NCI-H187 (cell line): ENCODE results near the gene FAM43B.

Experiments used
- DNase-seq, 2 experiments: peaks; one replicate each; lab custom pipeline; 2025; lab: John Stamatoyannopoulos, UW

Gene FAM43B

DNA sequence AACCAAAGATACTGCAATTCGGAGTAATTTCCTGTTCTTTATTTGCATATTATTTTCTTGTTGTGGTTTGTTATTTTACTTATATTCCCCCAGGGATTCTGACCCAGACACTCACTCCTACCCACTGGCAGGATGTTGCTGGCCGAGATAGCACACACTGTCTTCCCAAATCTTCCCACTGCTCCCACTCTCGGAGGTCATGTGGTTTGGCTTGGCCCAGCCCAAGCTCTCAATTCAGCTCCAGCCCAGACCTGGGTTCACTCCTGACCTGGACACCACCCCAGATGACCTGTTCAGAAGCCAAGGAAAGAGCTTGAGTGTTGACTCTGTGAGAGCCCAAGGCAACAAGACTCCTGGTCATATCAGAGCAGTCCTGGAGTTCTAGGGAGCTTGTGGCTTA is 1.2 kb upstream of the FAM43B start:
- DNase-seq: no peak

DNA sequence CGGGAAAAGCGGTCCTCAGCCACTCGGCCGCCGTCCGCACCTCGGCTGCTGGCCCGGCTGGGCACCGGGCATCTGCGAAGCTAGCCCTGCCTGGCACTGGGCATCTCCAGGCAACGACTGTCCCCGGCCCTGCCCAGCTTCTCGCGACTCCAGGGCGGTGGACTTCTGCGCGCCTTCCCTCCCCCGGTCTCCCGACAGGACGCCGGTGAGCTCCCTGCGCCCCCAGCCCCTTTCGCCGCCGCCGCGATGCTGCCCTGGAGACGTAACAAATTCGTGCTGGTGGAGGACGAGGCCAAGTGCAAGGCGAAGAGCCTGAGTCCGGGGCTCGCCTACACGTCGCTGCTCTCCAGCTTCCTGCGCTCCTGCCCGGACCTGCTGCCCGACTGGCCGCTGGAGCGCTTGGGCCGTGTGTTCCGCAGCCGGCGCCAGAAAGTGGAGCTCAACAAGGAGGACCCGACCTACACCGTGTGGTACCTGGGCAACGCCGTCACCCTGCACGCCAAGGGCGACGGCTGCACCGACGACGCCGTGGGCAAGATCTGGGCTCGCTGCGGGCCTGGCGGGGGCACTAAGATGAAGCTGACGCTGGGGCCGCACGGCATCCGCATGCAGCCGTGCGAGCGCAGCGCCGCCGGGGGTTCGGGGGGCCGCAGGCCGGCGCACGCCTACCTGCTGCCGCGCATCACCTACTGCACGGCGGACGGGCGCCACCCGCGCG is 514 bp downstream of the FAM43B start:
- no peak for DNase-seq

DNA sequence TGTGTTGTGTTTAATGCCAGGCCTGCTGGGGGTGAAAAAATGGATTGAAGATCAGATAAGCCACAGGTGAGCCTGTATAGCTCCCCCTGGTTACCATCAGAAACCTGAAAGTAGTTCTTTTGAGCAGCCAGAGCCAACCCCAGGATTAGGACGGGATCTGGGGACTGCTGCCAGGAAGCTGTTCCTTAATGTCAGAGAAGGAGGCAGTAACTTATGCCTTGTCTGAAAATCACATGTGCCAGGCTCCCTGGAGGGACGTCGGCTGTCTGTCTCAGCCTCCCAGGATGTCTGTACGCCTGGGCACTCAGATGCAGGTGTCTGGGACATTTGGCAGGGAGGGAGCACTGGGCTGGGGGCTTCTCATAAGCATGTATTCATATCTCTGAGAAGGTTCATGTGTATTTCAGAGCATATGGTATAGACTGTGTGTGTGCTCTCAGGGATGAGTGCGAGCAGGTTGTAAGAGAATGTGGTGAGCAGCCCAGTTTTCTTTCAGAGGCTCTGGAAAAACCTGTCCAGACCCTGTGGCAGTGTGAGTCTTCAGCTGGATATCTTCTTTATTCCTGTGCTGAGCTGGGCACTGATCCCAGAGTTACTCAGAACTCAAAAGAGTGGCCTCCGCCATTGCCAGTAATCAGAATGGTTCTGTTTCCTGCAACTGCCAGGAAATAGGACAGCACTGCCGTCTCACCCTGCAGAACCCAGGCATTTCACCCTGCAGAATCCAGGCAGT is 2.8 kb downstream of the FAM43B start:
- DNase-seq: no peak

DNA sequence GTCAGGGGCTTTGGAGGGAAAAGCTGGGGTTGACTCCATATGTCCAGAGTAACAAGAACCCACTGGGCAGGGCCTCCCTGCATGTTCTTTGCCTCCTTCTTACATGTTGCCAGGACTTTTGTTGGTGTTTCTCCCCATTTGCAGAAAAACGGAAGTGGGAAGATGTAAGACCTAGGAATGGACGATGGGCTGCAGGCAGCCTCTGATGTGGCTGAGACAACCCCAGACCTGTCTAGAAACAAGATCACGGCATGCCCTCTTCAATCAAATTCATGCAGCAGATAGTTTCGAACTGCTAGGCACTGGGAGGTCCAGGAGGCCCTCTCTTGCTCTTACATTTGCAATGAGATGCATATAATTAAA is 3.4 kb downstream of the FAM43B start:
- no peak for DNase-seq

DNA sequence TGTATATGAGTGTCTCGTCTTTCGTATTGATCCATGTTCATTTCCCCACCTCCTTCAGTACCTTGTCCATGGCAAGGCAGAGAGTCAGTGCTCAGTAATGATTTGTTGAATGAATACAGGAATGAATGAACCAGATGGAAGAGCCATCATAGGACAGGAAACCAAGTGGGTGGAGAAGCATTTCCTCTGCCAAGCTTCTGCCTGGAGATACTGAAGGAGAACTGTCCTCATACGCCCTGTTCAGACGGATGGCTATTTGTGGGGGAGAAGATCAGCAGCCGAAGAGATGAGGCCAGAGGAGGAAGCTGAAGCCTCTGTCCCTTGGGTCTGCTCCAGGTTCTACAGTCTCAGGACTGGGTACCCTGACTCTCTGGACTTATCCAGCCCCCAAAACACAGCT is 5.8 kb downstream of the FAM43B start:
- DNase-seq: no peak

DNA sequence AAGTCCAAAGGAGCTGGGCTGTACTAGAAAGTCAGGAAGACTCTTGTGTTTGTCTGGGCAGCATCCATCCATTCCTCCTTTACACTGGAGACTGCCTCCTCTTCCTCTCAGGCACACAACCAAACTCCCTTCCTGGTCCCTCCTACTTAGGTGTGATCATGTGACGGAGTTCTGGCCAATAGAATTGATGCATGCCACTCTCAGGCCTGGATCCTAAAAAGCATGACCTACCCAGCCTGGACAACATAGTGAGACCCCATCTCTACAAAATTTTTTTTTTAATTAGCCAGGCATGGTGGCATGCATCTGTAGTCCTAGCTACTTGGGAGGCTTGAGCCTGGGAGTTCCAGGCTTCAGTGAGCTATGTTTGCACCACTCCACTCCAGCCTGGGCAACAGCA is 8.6 kb downstream of the FAM43B start:
- DNase-seq: no peak

DNA sequence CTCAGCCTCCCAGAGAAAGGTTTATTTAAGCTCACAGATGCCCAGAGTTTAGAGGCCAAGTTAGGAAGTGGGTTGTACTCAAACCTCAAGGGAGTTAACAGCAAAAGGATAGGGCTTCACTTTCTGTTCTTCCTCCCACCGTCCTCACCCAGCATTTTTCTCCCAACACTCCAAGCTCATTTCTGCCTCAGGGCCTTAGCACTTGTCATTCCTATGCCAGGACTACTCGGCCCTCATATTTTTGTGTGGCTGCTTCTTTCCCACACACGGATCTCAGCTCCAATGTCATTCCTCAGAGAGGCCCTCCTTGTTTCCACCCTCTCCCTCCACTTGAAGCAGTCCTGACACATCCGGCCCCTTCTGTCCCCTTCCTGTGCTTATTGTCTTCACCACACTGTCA is 12.9 kb downstream of the FAM43B start:
- no peak for DNase-seq

DNA sequence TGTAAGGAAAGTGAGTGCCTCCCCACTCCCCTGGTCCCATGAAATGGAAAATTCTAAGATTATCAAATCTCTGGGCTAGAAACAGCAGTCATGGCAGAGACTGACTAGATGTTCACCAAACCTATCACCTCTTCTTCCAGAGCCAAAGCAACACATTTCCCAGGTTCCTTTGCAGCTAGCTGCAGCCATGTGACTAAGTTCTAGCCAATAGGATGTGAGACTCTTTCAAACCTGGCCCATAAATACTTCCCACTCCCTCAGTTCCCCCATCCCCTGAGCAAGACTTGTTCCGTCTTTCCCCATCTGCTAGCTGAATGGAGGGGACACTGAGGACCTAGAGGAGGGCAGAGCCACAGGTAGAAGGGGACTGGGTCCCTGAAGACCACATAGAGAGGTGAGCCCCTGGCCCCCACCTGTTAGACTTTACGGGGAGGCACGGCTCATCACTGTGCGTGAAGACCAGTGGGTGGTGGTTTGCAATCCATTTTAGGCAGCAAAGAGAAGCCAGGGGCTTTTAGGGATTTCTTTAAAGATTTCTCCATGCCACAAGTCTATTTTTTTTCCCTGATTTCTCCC is 17.2 kb downstream of the FAM43B start:
- no peak for DNase-seq

DNA sequence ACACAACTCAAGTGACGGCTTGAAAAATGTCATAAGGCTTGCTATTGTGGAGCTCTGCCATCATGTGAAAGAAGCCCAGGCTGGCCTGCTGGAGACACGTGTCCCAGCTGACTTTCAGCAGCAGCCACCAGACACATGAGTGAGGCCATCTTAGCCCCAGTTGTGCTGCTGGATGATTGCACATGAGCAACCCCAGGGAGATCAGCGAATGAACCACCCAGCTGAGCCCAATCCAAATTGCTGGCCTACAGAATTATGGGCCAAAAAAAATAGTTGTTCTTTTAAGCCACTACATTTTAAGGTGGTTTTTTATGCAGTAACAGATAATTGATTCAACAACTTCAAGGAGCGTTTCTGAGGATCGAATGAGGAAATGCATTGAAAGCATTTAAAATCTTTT is 19.1 kb downstream of the FAM43B start:
- DNase-seq: no peak

DNA sequence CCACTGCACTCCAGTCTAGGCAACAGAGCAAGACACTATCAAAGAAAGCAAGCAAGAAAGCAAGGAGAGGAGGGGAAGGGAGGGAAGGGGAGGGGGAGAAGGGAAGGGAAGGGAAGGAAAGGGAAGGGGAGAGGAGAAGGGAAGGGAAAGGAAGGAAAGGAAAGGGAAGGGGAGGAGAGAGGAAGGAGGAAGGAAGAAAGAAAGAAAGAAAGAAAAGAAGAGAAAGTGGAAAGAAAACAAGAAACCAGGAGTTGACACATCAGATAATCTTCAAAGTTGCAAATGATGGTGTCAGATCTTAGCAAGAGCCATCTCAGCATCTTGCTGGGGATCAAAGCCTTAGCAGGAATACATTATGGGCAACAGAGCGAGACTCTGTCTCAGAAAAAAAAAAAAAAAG is 21.6 kb downstream of the FAM43B start:
- DNase-seq: no peak

DNA sequence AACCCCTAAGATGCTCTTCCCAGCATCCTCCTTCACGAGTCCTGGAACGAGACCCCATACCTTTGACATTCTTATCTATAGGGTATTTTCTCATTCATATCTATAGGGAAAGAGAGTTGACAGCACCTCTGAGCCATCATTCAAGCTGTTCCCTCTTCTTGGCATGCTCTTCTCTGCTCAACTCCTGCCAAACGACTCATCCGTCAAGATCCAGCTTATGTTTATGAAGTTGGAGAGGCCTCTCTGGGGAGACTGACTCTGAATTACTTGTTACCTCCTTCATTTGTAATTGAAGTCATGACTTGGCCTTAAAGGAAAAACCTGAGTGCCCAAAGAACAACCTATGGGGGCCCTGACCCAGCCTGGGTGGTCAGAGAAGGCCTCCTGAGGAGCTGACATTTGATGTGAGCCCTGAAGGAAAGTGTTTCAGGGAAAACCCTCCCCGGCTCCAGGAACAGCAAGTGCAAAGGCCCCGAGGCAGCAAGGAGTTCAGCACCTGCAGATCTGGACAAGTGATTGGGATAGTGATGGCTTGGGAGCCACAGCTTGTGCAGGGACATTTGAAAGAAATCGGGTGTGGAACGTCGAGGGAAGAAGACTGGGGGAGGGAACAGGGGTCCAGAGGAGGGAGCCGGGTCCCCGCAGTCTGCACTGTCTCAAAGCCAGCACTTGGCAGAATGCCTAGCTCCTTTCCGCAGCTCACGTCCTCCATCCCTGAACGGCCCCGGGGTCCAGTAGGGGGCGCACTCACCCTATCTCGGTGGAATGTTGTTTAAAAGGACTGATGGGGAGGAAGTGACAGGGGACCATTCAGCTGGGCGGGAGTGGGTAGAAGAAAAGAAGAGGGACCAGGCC is 22.5 kb downstream of the FAM43B start:
- DNase-seq: peak in 1 of 2 experiments; percentile 21

DNA sequence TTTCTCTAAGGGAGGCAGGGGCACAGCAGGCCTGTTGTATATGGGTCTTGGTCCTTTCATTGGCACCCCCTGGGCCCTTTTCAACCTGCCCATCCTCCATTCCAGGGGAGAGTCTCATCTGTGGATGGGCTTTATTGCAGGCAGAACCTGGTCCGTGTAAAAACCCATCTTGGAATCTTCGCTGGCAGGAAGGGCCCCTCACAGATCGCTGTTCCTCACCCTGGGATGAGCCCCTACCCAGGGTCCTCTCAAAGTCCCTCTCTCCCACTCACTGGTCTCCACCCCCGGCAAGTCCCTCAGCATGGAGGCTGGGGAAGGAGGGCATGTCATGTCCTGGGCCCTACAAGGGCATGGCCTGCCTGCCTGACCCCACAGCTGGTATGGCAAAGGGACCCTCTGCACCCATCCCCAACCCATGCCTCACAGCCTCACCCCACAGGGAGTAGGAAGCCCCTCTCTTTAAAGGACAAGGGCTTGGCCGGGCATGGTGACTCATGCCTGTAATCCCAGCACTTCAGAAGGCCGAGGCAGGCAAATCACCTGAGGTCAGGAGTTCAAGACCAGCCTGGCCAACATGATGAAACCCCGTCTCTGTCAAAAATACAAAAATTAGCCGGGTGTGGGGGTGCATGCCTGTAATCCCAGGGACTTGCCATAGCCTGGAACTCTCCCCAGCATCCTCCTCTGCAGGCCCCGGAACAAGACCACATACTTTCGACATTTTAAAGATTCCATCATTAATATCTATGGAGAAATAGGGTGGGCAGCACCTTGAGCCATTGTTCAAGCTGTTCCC is 23.4 kb downstream of the FAM43B start:
- DNase-seq: no peak

DNA sequence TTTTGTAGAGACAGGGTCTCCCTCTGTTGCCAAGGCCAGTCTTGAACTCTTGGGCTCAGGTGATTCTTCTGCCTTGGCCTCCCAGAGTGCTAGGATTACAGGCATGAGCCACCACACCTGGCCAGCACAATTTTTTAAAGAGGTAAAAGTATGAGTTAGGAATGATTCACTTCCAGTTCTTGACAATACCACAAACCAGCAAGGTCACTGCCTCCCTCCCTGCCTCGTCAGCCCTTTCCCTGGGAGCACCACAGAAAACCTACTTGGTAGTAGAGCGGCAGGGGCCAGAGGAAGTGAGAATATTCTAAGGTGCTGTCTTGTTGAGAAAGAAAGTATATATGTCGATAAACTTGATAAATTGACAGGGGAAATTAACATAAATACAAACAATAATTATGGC is 25.7 kb downstream of the FAM43B start:
- DNase-seq: no peak

DNA sequence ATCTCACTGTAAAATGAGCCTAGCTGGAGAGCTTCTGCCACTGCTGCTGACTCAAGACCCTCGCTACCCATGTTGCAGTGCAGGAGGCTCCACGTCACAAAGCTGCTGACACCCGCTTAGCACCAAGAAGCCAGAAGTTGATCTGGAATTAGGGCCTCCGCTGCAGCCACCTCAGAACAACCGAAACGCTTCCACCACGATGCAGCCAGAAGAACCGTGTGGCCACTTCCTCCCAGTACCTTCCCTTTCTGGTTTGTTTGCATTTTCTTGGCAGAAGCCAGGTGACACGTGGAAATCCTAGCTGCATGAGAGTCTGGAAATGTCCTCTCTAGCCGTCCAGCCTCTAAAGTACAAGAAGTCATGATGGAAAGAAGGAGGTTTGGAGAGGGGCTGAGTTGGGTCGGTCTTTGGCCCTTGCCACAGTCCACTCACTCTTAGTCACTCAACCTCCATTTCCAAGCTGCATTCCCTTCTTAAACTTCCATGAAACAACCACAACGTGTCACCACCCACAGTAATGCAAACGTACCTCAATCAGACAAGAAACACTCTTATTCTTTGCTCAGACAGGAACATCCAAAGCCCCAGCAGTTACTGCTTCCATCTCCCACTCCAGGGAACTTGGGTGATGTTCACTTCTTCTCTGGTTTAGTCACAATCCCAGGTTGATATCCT is 26.5 kb downstream of the FAM43B start:
- no peak for DNase-seq

DNA sequence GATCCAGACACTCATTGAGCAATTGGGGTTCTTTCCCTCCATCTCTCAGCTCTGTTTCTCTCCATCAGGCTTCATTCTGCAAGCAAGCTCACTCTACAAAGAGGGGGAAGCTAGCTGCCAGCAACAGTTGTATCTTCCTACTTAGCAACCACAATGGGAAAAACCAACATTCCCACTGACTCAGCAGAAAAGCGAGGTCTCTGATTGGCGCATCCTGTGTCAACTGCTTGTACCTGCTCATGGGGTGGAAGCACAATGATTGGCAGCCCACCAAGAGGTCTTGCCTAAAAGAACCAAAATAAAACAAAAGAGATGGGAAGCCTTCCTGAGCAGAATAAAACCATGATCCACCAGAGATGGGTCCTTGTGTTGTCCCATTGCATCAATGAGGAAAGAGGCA is 32.5 kb downstream of the FAM43B start:
- no peak for DNase-seq

DNA sequence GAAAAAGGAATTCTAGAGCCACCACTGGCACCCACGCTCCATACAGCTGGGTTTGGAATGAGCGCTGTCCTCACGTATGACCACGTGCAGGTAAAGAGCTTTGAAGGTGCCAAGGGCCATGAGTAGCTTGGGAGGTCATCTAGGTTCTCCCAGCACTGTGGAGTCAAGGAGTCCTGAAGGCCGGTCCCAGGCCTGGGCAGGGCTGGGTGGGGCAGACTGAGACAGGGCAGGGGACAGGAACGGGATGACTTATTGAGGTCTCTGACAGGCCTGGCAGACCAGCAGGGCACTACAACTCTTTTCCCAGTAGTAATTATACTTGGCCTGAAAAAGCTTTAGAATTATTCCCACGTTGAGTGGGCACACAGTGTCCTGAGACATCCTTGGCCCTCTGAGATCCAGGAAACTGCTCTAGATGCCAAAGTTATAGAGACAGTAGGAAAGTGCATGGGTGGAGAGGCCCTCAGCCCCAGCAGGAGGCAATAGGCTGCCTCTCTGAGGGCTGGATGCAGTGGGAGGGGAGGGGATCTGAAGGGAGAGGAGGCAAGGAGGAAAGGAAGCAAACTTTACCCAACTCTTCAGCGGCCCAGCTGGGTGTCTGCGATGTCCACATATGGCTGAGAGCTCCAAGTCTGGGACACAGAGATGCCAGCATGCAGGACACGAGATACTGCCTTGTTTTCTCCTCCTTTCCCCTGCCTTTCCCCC is 34.7 kb downstream of the FAM43B start:
- no peak for DNase-seq

DNA sequence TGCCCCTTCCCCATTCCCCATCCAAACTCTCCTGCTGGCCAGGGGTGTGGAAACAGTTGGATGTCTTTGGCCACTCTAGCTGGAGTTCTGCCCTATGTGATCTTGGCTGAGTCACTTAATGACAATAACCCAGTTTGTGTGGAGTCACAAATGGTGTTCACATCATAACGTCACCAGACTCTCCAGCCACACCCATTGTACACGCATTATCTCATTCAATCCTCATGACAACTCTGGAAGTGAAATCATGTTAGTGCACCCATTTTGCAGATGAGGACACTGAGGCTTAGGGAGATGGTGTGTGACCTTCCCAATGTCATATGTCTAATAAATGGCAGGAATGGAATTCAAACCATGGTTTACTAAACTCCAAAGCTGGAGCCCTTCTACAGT is 35.3 kb downstream of the FAM43B start:
- DNase-seq: no peak

DNA sequence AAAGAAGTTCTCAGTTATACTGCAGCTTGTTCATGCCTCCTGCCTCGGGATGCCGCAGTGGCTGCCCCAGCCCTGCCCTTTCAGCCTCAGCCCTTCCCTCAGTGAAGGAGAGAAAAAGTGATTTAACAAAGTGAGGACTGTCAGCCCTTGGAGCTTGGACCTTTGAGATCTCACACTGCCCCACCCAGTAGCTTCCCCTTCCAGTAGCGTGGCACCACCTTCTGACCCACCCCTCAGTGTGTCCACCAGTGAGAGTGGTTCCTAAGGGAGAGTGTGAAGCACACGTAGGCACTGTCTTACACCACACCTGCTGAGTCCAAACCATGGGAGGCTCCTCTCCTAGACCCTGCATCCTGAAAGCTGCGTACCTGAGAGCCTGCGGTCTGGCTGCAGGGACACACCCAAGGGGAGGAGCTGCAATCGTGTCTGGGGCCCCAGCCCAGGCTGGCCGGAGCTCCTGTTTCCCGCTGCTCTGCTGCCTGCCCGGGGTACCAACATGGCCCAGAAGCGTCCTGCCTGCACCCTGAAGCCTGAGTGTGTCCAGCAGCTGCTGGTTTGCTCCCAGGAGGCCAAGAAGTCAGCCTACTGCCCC is 36.4 kb downstream of the FAM43B start, which contains the start of gene CDA:
Gene CDA, plus strand, starts transcription at position 464 of the 592 bp plus-strand sequence. Its CDS starts 33 bp downstream, at position 497.
- DNase-seq: peak in 1 of 2 experiments; percentile 11

DNA sequence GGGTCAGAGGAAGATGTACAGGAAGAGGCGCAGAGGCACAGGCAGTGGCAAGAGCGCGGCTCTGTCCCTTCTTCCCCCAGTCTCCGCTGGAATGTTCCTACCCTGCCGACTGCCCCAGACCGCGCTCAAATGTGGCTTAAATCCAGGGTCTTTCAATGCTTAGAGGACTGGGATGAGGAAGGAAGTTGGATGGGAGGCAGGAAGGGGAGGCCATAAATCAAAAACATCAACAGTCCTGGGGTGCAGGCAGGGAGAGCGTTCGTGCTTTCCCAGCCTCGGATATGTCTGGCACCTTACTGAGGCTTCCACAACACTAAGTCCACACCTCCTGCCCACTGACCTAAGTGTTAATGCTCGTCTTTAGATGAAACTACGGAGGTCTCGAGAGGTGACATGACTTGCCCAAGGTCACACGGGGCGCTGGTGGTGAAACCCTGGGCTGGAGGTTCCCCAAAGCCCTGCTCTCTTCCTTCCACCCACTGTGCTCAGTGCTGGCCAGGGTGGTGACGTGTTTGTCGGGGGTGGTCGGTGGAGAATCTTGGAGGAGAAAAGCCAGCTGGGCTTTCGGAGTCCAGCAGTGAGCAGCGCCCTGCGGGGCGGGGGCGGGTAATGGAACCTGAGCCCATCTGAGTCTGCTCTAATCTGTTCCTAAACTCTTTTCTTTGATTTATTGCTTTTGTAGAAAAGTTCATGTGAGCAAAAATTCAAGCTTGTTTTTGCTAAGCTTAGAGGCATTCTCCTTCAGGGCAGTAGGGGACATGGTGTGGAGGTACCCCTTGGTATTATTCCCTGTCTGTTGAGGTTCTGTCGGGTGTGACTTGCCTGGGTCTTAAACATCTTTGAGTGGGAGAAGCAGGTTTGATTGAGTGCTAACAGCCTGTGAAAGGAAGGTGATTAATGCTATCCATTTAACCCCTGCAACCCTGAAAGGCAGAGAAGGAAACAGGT is 37.2 kb downstream of the FAM43B start:
- no peak for DNase-seq
